Transverse colon (tissue), 4 donors: ENCODE data around the gene TNS3.

Experiments used
- CTCF ChIP-seq, 5 experiments: fragments of 200-600 bp in 3 of 5; fragments of 450-650 bp in 2 of 5; sonication (generic) in 3 of 5; IDR thresholded peaks; 1 replicate in 2 of 5; 2 replicates in 3 of 5; pipeline ENCODE4 v1.5.1; 2016 to 2017; ENCODE audit warnings: antibody characterized with exemption in 5 of 5, inconsistent platforms in 3 of 5, mild to moderate bottlenecking in 2 of 5, moderate library complexity in 1 of 5
- EP300 ChIP-seq: sonication (generic); formaldehyde crosslinking; IDR thresholded peaks from one replicate; pipeline ENCODE4 v1.6.1; 2017; ENCODE audit warnings: antibody characterized with exemption, low read depth
- POLR2A ChIP-seq: fragments of 450-650 bp; IDR thresholded peaks from one replicate; pipeline ENCODE4 v1.6.1; 2016; ENCODE audit warnings: antibody characterized with exemption, mild to moderate bottlenecking, moderate library complexity
- POLR2AphosphoS5 ChIP-seq, 3 donors: sonication (generic); formaldehyde crosslinking; IDR thresholded peaks; one replicate each; pipeline ENCODE4 v1.6.1; 2016; ENCODE audit warnings: antibody characterized with exemption in 3 of 3

- TF ChIP-seq EP300, result no peak
- no peak for TF ChIP-seq POLR2A
- TF ChIP-seq CTCF (IDR thresholded peaks at IDR 0.05), result no peak
- TF ChIP-seq POLR2AphosphoS5 (IDR thresholded peaks at IDR 0.05), result no peak
These were observed 248.0 kb downstream of the TNS3 start for GRCh38 chr7:47333959-47334358.
